ENCODE results near the gene TMF1. TPM values are rescaled to one million over a fixed set of nuclear protein-coding genes. Genes with fewer than 3 reads are reported as not detected.

The TMF1 gene
- total RNA-seq, 1 donor from 2014 or later, result 43.1 TPM

DNA sequence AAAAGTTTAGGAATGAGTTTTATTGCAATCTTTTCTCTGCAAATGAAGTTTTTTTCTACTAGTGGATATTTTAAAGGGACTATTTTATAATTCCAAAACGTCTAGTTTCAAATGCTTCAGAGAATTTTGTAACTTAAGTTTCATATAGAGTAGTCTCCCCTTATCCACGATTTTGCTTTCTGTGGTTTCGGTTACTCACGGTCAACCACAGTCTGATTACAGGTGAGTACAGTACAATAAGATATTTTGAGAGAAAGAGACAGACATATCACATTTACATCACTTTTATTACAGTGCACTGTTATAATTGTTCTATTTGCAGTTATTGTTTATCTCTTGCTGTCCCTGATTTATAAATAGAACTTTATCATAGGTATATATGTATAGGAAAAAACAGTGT, 31.3 kb downstream of the TMF1 start:
- Mint-ChIP-seq H3K27ac (no peak overlapping the region), H3K27me3 (ENCODE audit: insufficient read depth) (no peaks in the 10 kb centered on the region), H3K4me3 (no peak overlapping the region), H3K36me3 (ENCODE audit: low read depth) (peaks cover 27% of the 10 kb centered on the region), H3K9me3 (no peaks in the 10 kb centered on the region), H3K4me1 (ENCODE audit: low read depth) (peaks cover 19% of the 10 kb centered on the region)
- intact Hi-C loops (cut with micrococcal nuclease), result no loop called here
- no peak for DNase-seq (ENCODE audit: low spot score)

DNA sequence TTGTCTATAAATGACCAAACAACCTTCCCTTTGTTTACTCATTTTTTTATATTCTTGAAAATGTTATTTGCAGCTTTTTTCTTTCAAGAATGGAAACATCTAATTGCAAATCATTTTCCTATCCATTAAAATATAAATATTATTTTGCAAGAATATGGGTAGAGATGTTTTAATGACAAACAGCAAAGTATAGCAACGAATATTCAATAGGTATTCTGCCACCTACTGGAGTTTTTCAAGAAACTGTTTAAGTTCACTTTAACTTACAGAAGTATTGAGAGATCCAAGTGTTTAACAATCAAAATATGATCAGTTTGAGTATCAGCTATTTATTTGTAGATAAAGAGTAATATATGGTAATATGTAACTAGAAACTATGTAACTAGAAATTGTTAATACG, 31.7 kb downstream of the TMF1 start:
- no peaks in the 10 kb centered on the region for H3K27me3 Mint-ChIP-seq (ENCODE audit: insufficient read depth)
- intact Hi-C loops (cut with micrococcal nuclease), result no loop called here
- no peaks in the 10 kb centered on the region for H3K9me3 Mint-ChIP-seq
- peaks cover 23% of the 10 kb centered on the region for H3K4me1 Mint-ChIP-seq (ENCODE audit: low read depth)
- no peak overlapping the region for H3K4me3 Mint-ChIP-seq
- H3K36me3 Mint-ChIP-seq (ENCODE audit: low read depth), result peaks cover 22% of the 10 kb centered on the region
- no peak for DNase-seq (ENCODE audit: low spot score)
- H3K27ac Mint-ChIP-seq, result no peak overlapping the region

GRCh38 chr3:69016901-69017300, 35.2 kb downstream of the TMF1 start:
- peaks cover 38% of the 10 kb centered on the region for H3K4me1 Mint-ChIP-seq (ENCODE audit: low read depth)
- H3K9me3 Mint-ChIP-seq, result no peaks in the 10 kb centered on the region
- H3K36me3 Mint-ChIP-seq (ENCODE audit: low read depth), result peaks cover 19% of the 10 kb centered on the region
- no peak for DNase-seq (ENCODE audit: low spot score)
- H3K4me3 Mint-ChIP-seq, result no peak overlapping the region
- H3K27me3 Mint-ChIP-seq (ENCODE audit: insufficient read depth), result no peaks in the 10 kb centered on the region
- intact Hi-C loops (cut with micrococcal nuclease), result loop anchor here (10.0 kb wide), 1 partner anchor 962 kb away; no protein-coding TSS in a partner anchor
- no peak overlapping the region for H3K27ac Mint-ChIP-seq

DNA sequence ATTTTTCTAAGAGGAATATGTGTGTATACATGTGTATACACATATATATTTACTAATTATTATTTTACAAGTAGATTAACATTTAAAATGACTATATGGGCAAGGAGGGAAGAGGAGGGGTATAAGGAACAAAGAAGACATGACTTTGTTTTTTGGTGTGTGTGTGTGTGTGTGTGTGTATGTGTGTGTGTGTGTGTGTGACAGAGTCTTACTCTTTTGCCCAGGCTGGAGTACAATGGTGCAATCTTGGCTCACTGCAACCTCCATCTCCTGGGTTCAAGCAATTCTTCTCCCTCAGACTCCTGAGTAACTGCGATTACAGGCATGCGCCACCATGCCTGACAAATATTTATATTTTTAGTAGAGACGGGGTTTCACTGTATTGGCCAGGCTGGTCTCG, 36.0 kb downstream of the TMF1 start:
- no peak overlapping the region for H3K27ac Mint-ChIP-seq
- H3K4me3 Mint-ChIP-seq, result no peak overlapping the region
- peaks cover 34% of the 10 kb centered on the region for H3K4me1 Mint-ChIP-seq (ENCODE audit: low read depth)
- H3K9me3 Mint-ChIP-seq, result no peaks in the 10 kb centered on the region
- H3K36me3 Mint-ChIP-seq (ENCODE audit: low read depth), result peaks cover 19% of the 10 kb centered on the region
- no peak for DNase-seq (ENCODE audit: low spot score)
- H3K27me3 Mint-ChIP-seq (ENCODE audit: insufficient read depth), result no peaks in the 10 kb centered on the region
- intact Hi-C loops (cut with micrococcal nuclease), result loop anchor here (10.0 kb wide), 1 partner anchor 961 kb away; no protein-coding TSS in a partner anchor

- DNase-seq (ENCODE audit: low spot score), result no peak
- Mint-ChIP-seq H3K4me3 (peak overlapping the region; percentile 89), H3K36me3 (ENCODE audit: low read depth) (peaks cover 17% of the 10 kb centered on the region), H3K27me3 (ENCODE audit: insufficient read depth) (no peaks in the 10 kb centered on the region), H3K4me1 (ENCODE audit: low read depth) (peaks cover 30% of the 10 kb centered on the region), H3K9me3 (no peaks in the 10 kb centered on the region), H3K27ac (peak overlapping the region; percentile 79)
- intact Hi-C loops (cut with micrococcal nuclease), result loop anchor here (2.0 to 10.0 kb wide), 3 partner anchors 19 to 959 kb away; no protein-coding TSS in a partner anchor
Observed at GRCh38 chr3:69014022-69014580, 38.0 kb downstream of the TMF1 start.

GRCh38 chr3:69013253-69014021, 38.7 kb downstream of the TMF1 start, which contains the start of gene EOGT:
EOGT (minus strand) TSS chr3:69013684; CDS start chr3:69009846, 3,838 bp downstream.
- H3K4me1 Mint-ChIP-seq (ENCODE audit: low read depth), result peaks cover 30% of the 10 kb centered on the region
- peak within 1 kb of the TSS; percentile 86 for H3K27ac Mint-ChIP-seq
- H3K36me3 Mint-ChIP-seq (ENCODE audit: low read depth), result peaks cover 13% of the 10 kb centered on the region
- peak within 1 kb of the TSS; percentile 89 for H3K4me3 Mint-ChIP-seq
- intact Hi-C loops (cut with micrococcal nuclease), result loop anchor here (1.0 to 10.0 kb wide), 8 partner anchors 19 to 959 kb away; partner anchors contain the start of genes ARL6IP5, TMF1 and UBA3
- H3K27me3 Mint-ChIP-seq (ENCODE audit: insufficient read depth), result no peaks in the 10 kb centered on the region
- peak; percentile 79 for DNase-seq (ENCODE audit: low spot score)
- H3K9me3 Mint-ChIP-seq, result no peaks in the 10 kb centered on the region

DNA sequence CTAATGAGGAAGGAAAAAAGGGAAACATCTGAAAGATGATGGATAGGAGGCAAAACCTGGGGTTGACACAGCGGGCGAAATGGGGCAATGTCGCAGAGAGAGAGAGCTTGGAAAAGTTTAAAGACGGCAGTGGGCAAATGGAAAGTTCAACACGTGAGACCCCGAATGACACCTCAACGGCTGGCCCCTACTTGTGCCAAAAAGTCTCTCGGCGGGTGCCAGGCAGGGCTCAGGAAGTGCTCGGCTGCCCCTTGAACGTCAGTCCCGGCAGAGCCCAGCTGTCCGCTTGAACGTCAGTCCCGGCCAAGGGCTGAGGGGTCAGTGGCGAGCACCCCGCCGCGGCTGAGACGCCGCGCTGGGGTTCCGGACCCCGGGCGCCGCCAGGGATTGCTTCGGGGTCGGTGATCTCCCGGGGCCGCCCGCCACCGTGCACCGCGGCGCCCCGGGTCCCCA, 39.3 kb downstream of the TMF1 start:
- peak overlapping the region; percentile 88 for H3K4me3 Mint-ChIP-seq
- H3K27me3 Mint-ChIP-seq (ENCODE audit: insufficient read depth), result no peaks in the 10 kb centered on the region
- H3K27ac Mint-ChIP-seq, result peak overlapping the region; percentile 86
- H3K9me3 Mint-ChIP-seq, result no peaks in the 10 kb centered on the region
- intact Hi-C loops (cut with micrococcal nuclease), result loop anchor here (1.0 to 10.0 kb wide), 7 partner anchors 39 to 958 kb away; partner anchors contain the start of genes ARL6IP5, TMF1 and UBA3
- peaks cover 13% of the 10 kb centered on the region for H3K36me3 Mint-ChIP-seq (ENCODE audit: low read depth)
- DNase-seq (ENCODE audit: low spot score), result no peak
- peaks cover 30% of the 10 kb centered on the region for H3K4me1 Mint-ChIP-seq (ENCODE audit: low read depth)

DNA sequence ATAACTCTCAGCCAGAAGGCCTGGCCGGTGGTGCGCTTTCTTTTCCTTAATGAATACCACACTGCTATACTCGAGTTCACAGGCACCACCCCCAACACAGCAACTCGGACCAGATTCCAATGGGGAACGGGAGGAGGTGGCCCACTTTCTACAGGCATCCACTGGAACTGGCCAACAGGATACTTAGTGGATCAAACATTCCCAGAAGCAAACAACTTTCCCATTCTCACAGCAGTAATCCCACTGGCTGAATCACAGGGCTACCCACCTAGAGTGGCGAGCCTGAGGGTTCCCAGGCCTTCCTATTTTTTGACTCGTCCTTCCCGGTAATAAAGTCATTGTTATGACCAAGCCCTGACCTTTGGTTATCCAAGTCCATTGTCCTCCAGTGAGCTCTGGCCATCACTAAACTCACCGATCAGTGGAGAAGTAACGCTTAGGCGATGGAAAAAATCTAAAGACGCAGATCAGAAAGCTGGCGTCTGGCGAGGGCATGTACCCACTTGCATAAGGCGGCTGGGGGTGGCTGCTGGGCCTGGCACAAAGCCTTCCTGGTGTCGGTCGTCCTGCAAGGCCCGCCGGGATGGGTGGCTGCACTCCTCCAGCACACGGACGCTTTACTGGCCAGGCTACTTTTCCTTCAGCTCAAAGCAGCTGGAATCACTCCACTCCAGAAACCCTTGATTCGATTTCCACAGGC, 39.9 kb downstream of the TMF1 start:
- Mint-ChIP-seq H3K4me1 (ENCODE audit: low read depth) (peaks cover 29% of the 10 kb centered on the region), H3K36me3 (ENCODE audit: low read depth) (peaks cover 8% of the 10 kb centered on the region), H3K4me3 (peak overlapping the region; percentile 88), H3K27ac (peak overlapping the region; percentile 86), H3K27me3 (ENCODE audit: insufficient read depth) (no peaks in the 10 kb centered on the region), H3K9me3 (no peaks in the 10 kb centered on the region)
- no peak for DNase-seq (ENCODE audit: low spot score)
- intact Hi-C loops (cut with micrococcal nuclease), result loop anchor here (2.0 to 10.0 kb wide), 4 partner anchors 73 to 957 kb away; partner anchors contain the start of gene ARL6IP5

GRCh38 chr3:69011096-69011730, 40.9 kb downstream of the TMF1 start:
- intact Hi-C loops (cut with micrococcal nuclease), result loop anchor here (5.0 to 10.0 kb wide), 2 partner anchors 421 to 956 kb away; no protein-coding TSS in a partner anchor
- H3K36me3 Mint-ChIP-seq (ENCODE audit: low read depth), result peaks cover 7% of the 10 kb centered on the region
- H3K27me3 Mint-ChIP-seq (ENCODE audit: insufficient read depth), result no peaks in the 10 kb centered on the region
- H3K4me3 Mint-ChIP-seq, result peak overlapping the region; percentile 50
- no peaks in the 10 kb centered on the region for H3K9me3 Mint-ChIP-seq
- H3K27ac Mint-ChIP-seq, result no peak overlapping the region
- H3K4me1 Mint-ChIP-seq (ENCODE audit: low read depth), result peaks cover 24% of the 10 kb centered on the region
- DNase-seq (ENCODE audit: low spot score), result no peak

GRCh38 chr3:69009559-69010410, 42.3 kb downstream of the TMF1 start:
- H3K4me3 Mint-ChIP-seq, result no peak overlapping the region
- no peaks in the 10 kb centered on the region for H3K27me3 Mint-ChIP-seq (ENCODE audit: insufficient read depth)
- DNase-seq (ENCODE audit: low spot score), result no peak
- peaks cover 12% of the 10 kb centered on the region for H3K36me3 Mint-ChIP-seq (ENCODE audit: low read depth)
- H3K4me1 Mint-ChIP-seq (ENCODE audit: low read depth), result peaks cover 14% of the 10 kb centered on the region
- H3K27ac Mint-ChIP-seq, result no peak overlapping the region
- intact Hi-C loops (cut with micrococcal nuclease), result loop anchor here (5.0 to 10.0 kb wide), 2 partner anchors 423 to 955 kb away; no protein-coding TSS in a partner anchor
- H3K9me3 Mint-ChIP-seq, result no peaks in the 10 kb centered on the region

DNA sequence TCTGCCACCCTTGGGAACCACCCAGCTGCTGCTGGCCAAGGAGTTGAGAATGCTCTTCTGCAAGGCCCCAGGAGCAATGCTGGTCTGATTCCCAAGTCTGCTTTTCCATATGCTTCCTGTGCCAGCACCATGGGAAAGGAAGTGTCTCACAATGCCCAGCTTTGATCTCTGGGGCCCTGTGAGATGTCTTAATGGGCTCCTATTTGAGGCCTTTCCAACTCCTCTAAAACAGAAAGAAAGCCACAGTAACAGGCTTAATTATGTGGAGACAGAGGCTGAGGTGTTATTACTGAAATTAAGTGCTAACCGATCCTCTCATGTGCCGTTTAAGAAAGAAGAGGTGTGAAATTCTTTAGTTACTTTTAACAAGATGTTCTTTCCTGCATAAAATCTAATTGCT, 43.2 kb downstream of the TMF1 start:
- H3K9me3 Mint-ChIP-seq, result no peaks in the 10 kb centered on the region
- intact Hi-C loops (cut with micrococcal nuclease), result no loop called here
- H3K4me1 Mint-ChIP-seq (ENCODE audit: low read depth), result peaks cover 5% of the 10 kb centered on the region
- H3K36me3 Mint-ChIP-seq (ENCODE audit: low read depth), result peaks cover 14% of the 10 kb centered on the region
- H3K27me3 Mint-ChIP-seq (ENCODE audit: insufficient read depth), result no peaks in the 10 kb centered on the region
- no peak overlapping the region for H3K27ac Mint-ChIP-seq
- DNase-seq (ENCODE audit: low spot score), result no peak
- H3K4me3 Mint-ChIP-seq, result no peak overlapping the region
